Measurements from ENCODE around the gene AGAP1. TPM values are rescaled to one million over a fixed set of nuclear protein-coding genes. Genes with fewer than 3 reads are reported as not detected.

Gene AGAP1
- total RNA-seq, 1 experiment from 2014 or later, result 25.8 TPM

DNA sequence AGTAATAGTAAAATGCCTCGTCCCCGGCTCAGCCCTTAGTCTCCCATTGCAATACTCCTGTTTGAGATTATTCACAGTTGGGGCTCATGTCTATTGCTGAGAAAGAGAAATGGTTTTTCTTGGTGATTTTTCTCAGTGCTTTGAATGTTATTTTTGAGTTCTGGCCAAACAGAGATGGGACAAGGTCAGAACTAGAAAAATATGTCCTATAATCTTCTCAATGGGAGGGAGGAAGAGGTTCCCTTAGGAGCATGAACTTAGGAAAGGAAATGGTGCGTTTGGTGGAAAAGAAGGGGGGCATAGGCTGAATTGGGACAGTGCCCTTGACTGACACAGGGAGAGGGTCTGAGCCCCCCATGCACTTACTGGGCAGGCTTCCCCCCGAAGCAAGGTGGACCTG lies 133.8 kb downstream of the AGAP1 start:
- no peak overlapping the region for H3K9ac ChIP-seq (ENCODE audit: extremely low read depth, insufficient read length, low read length)
- no peak overlapping the region for H3K4me2 ChIP-seq (ENCODE audit: insufficient read depth, insufficient read length, low read length)
- H2BK20ac ChIP-seq (ENCODE audit: low read depth, low read length, poor library complexity, severe bottlenecking), result no peak overlapping the region
- TF ChIP-seq, protein P1, sequence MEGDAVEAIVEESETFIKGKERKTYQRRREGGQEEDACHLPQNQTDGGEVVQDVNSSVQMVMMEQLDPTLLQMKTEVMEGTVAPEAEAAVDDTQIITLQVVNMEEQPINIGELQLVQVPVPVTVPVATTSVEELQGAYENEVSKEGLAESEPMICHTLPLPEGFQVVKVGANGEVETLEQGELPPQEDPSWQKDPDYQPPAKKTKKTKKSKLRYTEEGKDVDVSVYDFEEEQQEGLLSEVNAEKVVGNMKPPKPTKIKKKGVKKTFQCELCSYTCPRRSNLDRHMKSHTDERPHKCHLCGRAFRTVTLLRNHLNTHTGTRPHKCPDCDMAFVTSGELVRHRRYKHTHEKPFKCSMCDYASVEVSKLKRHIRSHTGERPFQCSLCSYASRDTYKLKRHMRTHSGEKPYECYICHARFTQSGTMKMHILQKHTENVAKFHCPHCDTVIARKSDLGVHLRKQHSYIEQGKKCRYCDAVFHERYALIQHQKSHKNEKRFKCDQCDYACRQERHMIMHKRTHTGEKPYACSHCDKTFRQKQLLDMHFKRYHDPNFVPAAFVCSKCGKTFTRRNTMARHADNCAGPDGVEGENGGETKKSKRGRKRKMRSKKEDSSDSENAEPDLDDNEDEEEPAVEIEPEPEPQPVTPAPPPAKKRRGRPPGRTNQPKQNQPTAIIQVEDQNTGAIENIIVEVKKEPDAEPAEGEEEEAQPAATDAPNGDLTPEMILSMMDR (conservative IDR thresholded peaks at IDR 0.05), result no peak
- no peak overlapping the region for H3K56ac ChIP-seq (ENCODE audit: insufficient read length, low read depth, low read length)
- Mint-ChIP-seq H3K27me3 (ENCODE audit: low read depth) (no peaks in the 10 kb centered on the region), H3K36me3 (ENCODE audit: insufficient read depth in 1 of 3, low read depth in 3 of 3) (peaks cover 4 to 8% (median 7%) of the 10 kb centered on the region in 3 experiments; a peak in 5 of 7 replicates), H3K4me1 (peaks cover 10 to 14% of the 10 kb centered on the region in 2 experiments), H3K27ac (no peak overlapping the region; a peak in 1 of 7 replicates), H3K4me3 (no peak overlapping the region), H3K9me3 (peaks cover 0 to 4% of the 10 kb centered on the region in 2 experiments; a peak in 1 of 5 replicates)
- no peak overlapping the region for H3K14ac ChIP-seq (ENCODE audit: insufficient read depth, low read length)
- H2AK5ac ChIP-seq (ENCODE audit: insufficient read length, low read length), result no peak overlapping the region
- no peak overlapping the region for H2BK12ac ChIP-seq (ENCODE audit: insufficient read length, low read depth, low read length)
- no peak for DNase-seq
- H3K27ac ChIP-seq (ENCODE audit: insufficient read length, low read depth, low read length), result no peak overlapping the region
- H4K20me1 ChIP-seq (ENCODE audit: control insufficient read depth, insufficient read depth, insufficient read length), result no peaks in the 10 kb centered on the region
- no peak overlapping the region for H4K91ac ChIP-seq (ENCODE audit: insufficient read length, low read depth, low read length)
- H3K23ac ChIP-seq (ENCODE audit: insufficient read length, low read depth, low read length), result no peak overlapping the region
- H3K4me1 ChIP-seq (ENCODE audit: insufficient read depth, low read length), result peaks cover 6% of the 10 kb centered on the region; the same call in 1 of the 2 replicates
- no peak overlapping the region for H2BK15ac ChIP-seq (ENCODE audit: low read depth, low read length)
- no peak overlapping the region for H3T11ph ChIP-seq (ENCODE audit: low read length)
- no CpG with 5 or more reads among the region's 4 CpGs for WGBS (ENCODE audit: extremely low coverage, insufficient read length, low lambda C conversion rate)
- no peak overlapping the region for H2BK120ac ChIP-seq (ENCODE audit: low read depth, low read length, poor library complexity, severe bottlenecking)
- peaks cover 3% of the 10 kb centered on the region for H3K79me1 ChIP-seq (ENCODE audit: insufficient read depth, low read depth, low read length, poor library complexity, severe bottlenecking)
- H4K8ac ChIP-seq (replicated peaks; ENCODE audit: insufficient read length, low read depth, low read length), result no peak overlapping the region
- no peak overlapping the region for H3K4ac ChIP-seq (ENCODE audit: low read depth, low read length)
- no peak overlapping the region for H4K5ac ChIP-seq (ENCODE audit: insufficient read length, low read depth, low read length)
- no peaks in the 10 kb centered on the region for H3K23me2 ChIP-seq (ENCODE audit: insufficient read length, low read depth, low read length, poor library complexity, severe bottlenecking)
- peaks cover 2% of the 10 kb centered on the region; the same call in 1 of the 2 replicates for H3K79me2 ChIP-seq (ENCODE audit: insufficient read depth, low read length)
- no peak overlapping the region for H3K18ac ChIP-seq (ENCODE audit: insufficient read length, low read depth, low read length)
- H3K9me3 ChIP-seq (ENCODE audit: control insufficient read depth, low read depth, low read length), result no peaks in the 10 kb centered on the region
- H2BK5ac ChIP-seq (ENCODE audit: insufficient read length, low read length), result no peak overlapping the region
- no peak overlapping the region for H2AFZ ChIP-seq (ENCODE audit: low read length)
- H3K27me3 ChIP-seq (ENCODE audit: insufficient read depth, low read length), result no peaks in the 10 kb centered on the region

All from H9 (cell line).